Measurements from ENCODE around the gene CTNNA3.

Gene CTNNA3

DNA sequence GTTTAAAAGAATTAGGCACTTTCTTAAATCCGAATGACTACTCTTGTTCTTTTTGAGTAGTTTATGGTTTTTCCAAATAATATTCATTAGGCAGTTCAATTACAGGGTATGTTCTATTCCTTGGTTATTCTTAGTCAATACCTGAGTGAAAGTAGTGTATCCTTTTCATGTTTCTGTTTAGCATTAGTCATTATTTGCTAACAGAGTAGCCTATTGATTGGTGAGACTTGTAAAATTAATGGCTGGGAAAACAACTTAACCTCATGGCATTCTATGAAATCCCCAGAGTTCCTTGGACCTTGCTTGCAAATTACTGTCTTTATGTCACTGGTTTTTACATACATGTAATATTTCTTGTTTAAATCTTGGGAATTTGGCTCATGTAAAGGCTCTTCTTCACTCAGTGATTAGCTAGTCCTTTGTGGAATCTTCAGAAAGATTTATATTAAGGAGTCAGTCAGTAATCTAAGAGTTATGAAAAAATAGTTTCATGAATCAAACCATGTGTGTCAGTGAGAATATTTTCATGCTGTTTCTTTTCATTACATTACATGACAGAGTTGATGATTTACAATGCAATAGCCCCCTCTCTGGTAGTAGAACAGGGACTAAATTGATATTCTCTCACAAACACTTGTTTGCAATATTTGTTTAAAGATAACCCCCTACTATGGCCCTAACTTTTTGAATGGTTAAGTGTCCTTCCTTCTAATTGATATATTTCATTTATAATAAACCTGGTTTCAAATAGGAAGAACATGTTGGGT is 851.6 kb downstream of the CTNNA3 start:
- ATAC-seq, result no peak

DNA sequence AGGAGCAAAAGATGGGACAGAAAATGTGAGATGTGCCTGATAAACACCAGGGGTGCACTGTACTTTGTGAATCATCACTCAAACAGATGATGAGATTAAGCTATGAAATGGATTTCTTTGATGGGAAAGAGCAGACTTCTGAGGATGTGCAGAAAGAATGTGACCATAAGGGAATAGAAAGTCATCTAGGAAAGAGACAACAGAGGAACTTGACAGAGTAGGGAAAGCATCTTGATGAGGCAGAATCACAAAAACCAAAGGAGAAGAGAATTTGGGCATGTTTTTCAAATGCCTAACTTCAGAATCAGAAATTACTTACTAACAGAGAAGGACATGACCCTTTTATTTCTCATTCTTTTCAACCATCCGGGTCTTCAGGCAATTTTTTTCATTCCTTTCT is 852.6 kb downstream of the CTNNA3 start:
- no peak for ATAC-seq

DNA sequence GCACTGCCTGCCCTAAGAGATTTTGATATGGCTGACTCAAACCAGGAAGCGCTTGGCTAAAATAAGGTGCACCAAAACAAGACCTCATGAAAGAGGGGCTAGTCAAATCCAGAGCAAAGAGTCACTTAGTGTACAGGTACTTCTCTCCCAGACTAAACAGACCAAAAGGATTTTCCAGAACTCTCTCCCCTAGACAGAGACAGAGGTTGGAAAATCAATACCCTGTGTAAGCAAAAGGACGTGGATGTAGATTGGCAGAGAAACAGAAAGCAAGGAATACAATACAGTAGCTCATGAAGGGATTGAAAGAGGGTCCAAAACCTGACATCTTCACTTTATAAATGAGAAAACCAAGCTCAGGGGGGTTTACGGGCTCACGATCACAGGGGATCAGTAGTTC is 853.1 kb downstream of the CTNNA3 start:
- no peak for ATAC-seq

DNA sequence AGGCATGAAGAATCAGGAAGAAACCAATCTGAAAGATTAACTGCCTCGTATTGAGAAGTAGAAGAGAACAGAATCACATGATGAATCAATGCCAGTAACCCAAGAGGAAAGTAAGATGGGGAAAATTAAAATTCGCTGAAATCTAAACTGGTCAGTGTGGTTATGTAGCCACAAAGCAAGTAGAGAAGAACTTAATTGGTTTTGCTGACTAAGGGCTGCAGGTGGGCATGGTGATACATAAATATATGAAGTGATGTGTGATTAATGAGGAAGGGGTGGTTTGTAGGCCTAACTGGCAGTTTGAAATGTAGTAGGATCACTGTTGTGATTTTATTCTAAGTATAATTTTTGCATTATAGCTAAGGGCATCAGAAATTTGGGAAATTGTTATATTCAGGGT is 853.6 kb downstream of the CTNNA3 start:
- no peak for ATAC-seq

DNA sequence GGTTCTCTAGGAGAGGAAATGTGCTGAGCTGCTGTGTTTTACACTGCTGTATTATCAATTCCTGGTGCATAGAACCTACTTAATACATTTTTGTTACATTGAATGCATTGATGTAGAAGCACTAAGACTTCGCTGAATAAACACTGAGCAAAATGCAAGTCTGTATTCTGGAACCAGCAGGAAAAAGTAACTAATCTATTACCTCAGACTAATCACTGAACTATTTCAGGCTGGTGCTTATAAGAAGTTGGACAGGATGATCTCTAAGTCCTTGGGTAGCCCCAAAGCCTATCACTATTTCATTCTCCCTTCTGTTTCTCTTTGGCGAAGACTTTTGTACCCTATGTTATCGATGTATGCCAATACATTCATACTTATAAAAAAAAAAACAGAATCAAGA is 857.3 kb downstream of the CTNNA3 start:
- no peak for ATAC-seq

DNA sequence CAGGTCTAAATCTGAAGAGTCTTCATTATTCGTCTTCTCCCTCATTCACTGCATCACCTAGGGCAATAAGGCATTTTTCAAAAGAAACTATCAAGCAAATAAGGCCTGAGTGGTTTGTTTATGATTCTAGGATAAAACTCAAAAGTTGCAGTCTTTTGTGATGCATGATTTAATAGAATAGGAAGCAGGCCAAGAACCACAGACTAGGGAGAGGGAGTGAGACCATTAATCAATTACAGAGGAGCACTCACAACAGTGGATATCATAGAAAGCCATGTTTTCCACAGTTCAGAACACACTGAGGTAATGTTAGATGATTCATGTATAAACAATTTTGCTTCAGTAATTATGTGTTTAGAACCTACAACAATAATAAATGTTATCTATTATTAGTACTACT is 858.0 kb downstream of the CTNNA3 start:
- ATAC-seq, result no peak

DNA sequence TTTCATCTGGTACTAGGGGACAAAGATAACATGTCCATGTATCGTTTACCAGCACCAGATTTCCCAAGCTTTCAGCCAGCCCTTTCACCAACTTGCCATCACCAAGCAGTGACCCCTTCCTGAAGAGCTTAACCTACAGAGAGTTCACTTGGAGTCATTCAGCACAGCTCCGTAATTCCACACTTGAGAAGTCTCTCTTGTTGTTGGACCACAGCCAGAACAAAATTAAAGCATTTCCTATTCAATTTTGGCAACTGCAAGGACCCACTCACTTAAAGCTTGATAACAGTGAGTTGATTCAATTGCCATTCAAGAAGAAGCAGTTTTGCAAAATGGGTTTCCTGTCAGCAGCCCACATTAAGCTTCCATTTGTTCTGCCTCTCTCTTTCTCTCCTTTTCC is 858.7 kb downstream of the CTNNA3 start:
- no peak for ATAC-seq

DNA sequence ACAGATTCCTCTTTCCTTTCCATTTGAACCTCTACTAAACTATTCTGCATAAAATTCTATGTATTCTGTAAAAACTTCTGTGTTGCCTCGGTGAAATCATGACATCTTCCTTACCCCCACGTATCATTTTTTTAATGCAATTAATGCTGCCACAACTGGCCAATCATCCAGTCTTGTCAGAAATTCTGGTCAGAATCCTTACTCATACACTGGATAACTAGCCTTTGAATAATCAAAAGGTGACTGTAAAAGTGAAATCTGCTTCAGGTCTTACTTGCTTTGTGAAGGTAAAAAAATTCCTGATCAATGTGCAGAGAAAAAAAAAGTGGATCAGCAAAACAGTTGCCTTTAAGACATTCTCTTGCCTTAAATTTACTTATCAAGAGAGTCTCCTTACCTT is 859.2 kb downstream of the CTNNA3 start:
- no peak for ATAC-seq

DNA sequence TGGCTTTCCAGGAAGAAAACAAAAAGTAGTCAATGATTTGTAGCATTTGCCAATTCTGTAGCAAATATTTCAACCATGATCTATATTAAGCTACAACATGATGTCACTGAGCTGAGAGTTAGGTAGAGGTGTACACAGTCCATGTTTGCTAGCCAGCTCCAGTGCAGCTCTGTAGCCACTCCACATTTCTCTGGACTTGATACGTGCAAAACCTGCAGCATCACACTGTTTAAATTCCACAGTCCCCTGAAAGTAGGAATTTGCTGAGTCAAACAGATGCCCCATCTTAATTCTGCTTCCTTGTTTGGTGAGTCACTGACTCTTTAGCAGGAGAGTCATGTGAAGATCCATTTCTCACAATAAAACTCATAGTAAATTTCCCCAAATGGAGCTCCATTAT is 859.9 kb downstream of the CTNNA3 start:
- no peak for ATAC-seq

DNA sequence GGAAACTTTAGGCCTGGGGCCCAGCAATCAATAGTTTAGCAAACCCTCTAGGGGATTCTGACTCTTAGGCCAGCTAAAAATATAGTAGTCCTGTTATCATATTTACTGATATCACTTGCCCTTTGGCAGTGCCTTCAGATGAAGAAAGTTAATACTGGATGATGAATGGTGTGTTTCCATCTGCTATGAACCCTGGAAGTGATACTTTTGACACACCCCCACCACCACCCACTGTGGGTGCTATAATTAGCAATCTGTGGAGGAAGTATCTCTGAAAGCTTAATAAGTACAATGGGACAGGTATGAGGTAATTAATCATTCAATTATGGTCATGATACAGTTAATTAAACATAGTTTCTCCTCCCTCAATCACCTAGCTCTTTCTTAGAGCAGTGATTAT is 860.6 kb downstream of the CTNNA3 start:
- ATAC-seq, result no peak

DNA sequence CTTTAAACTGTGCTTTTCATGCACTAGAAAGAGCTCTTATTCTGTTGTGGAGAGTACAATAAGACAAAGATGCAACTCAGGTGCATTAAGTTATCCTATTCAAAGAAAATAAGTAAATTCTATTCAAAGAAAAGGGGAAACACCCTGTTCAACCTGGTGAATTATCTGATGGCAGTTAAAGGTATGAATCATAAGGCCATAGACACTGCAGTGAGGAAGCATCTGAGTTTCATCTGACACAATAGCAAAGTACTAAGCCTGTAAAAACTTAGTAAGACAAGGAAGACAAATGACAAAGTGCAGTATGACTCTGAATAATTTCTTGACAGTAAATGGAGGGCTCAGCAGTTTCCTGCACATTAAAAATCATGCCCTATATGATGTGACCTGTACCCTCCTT is 861.2 kb downstream of the CTNNA3 start:
- ATAC-seq, result no peak

DNA sequence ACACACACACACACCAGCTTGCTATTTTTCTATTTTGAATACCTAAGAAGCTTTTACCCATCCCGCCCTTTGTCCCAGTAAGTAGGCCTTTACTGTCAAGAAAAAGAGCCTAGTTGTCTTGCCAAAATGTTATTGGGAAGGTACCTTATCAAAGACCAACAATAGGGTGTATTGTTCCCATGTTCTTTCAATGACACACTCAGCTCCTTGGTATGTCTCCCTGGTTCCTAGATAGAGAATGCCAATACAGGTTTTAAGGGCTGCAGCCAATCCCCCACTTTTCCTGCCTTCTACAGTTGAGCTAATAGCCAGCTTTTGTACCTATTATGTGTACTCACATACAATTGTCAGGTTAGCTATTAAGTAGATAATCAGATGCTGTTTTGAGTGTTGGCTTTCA is 862.1 kb downstream of the CTNNA3 start:
- no peak for ATAC-seq

DNA sequence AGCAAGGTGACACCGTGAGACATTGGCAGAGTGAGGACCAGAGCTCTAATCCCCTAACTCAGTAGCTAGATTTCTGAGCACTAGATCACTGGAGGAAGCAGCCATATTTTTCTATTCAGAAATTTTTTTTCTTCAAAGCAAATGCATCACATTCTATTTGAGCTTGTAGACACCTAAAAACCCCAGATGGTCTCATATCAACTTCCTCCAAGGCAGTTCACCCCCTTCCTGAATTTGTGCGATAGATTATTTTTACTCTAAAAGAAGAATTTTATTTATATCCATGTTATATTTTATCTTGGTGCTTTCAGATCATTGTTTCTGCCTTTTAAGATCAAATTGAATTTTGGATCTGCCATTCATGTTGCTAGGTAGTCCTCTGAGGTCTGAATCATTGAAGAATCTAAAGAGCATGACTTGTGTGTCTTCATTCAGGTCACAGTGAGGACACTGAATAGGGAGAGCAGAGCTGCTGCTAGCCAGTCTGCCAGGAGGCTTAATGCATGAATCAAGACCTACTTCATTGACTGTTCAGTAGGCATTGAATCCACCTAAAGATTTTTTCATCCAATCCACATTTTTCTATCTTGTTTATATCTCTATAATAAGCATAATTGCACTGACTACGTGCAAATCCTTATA is 863.1 kb downstream of the CTNNA3 start:
- ATAC-seq, result no peak

DNA sequence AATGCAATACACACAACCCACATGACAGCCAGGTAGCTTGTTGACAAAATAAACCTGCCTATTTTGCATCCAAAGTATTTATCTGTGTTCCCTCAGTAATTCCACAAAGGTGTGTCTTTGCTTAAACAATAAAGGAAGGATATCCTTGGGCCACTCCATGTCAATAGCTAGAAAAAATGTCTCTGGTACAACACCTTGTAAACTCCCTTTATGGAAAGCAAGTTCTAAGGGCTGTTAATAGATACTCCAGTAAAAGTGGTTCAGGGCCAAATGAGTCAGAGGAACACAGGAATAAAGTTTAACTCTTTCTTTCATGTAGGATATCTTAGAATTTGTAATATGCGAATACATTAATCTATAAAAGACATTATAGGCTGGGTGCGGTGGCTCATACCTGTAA is 867.0 kb downstream of the CTNNA3 start:
- ATAC-seq, result no peak

DNA sequence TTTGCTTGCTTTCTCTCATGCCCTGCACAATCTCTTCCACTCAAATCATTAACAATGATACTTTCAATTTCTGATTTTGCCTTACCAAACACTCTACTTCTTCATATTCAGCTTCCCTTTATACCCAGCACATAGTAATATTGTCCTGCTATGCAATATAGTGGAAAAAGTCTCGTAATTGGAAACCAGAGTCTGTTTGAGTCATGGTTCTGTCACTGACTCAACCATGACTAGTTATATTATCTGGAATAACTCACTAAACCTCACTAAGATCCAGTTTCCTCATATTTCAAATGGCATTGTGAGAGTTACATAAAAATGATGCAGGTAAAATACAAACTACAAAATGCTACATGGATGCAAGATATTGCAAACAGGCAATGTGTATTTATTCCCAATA is 868.6 kb downstream of the CTNNA3 start:
- ATAC-seq, result no peak

DNA sequence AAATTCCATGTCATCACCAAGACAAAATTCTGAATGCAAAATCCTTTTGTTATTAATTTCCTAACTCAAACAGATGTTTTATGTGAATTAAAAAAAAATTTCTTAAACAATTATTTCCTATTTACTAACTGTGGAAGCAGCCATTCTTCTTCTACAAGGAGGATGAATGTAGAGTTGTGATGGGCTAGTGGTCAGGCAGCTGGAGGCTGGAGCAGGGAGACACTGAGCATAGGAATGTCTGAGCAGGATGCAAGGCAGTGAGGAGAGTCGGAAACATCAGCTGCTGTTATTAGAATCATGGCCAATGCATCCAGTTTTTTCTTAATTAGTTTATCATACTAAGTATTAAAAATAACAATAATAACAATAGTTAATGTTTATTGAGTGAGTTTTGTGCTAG is 872.7 kb downstream of the CTNNA3 start:
- ATAC-seq, result no peak

DNA sequence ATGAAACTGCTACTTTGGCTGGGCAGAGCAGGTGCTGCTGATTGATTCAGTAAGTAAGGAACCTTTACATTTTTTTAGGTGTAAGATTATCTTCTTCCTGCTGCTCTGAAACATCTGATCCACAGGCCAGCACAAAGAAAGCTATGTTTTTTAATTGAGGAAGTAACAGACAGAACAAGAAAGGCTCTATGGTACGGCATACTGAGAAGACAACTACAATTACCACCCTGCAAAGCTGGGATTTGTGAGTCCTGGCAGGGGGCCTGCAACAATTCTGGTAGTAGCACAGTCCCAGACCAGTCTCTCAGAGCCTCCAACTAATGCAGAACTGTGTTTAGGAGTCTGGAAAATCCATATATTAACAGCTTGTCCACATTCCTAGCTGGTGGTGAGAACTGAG is 873.2 kb downstream of the CTNNA3 start:
- no peak for ATAC-seq

DNA sequence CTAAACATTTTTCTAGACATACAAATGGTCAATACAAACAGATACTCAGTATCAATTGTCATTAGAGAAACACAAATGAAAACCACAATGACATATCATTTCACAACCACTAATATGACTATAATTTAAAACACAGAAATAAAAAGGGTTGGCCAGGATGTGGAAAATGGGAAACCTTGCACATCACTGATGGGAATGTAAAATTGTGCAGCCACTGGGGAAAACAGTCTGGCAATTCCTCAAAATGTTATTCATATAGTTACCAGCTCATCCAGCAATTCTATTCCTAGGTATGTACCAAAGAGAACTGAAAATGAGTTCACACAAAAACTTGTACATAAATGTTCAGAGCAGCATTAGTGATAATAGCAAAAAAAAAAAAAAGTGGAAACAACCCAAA is 876.3 kb downstream of the CTNNA3 start:
- ATAC-seq, result no peak

DNA sequence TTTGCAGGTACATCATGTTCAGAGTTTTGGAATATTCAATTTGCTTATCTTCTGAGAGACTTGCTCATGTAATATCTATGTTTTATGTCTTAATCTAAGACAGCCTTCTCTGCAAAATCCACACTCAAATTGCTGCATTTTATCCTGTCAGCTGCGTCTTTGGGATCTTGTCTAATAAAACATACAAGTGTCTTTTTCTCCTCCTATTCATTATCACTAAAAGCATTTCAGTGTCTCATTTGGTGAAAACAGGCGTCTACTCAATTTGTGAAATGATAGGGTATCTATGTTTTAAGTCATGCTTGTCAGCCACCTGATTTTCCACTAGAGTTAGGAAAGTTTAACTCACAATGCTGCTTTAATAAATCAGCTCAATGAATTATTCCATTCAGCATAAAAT is 882.9 kb downstream of the CTNNA3 start:
- no peak for ATAC-seq

DNA sequence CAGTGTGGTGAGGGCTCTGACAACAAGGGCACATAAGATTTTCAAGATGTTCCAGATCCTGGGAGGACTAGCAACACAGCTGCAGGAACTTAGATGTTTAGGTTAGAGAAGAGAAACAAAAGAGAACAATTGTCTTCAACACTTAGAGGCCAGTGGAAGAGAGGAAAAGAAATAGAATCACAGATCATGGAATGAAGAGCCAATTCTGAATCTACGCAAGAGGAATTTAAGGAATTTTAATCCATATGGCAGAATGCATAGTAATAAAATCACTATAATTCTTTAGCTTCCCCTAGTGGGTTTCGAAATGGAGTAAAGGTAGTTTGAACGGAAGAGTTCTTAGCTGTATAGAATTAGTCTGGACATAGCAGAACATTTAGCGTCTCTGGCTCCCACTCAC is 884.8 kb downstream of the CTNNA3 start:
- no peak for ATAC-seq

DNA sequence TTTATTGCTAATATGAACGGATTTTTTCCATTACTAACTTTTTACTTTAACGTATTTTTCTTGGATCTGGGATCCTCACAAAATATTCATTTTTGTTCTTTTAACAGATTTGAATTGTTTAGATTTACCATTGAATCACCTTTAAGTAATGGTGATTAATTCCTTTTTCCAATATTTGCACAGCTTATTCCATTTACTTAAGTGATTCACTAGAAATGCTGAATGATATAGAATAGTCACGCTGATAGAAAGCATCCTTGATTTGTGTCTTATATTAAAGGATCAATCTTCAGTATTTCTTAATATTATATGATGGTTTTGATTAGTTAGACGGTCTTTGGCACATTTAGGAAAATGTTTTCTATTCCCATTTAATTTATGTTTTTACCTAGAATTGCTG is 886.6 kb downstream of the CTNNA3 start:
- ATAC-seq, result no peak

DNA sequence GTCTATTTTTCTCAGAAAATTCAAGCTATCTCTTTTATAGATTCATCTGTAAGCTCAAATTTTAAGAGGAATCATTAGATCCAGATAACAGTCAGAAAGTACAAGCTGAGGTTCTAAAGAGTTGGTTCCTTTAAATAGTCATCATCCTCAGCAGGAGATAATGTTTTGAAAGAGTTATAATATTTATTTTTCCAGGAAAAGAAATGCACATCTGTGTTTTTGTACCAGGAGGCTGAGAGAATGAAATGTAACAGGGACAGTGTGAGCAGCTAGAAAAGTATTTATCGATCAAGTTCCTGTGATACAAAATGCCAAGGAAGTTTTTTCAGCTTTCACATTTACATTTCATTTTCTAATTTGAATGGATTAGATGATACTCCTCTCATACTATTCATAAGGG is 890.4 kb downstream of the CTNNA3 start:
- ATAC-seq, result no peak

DNA sequence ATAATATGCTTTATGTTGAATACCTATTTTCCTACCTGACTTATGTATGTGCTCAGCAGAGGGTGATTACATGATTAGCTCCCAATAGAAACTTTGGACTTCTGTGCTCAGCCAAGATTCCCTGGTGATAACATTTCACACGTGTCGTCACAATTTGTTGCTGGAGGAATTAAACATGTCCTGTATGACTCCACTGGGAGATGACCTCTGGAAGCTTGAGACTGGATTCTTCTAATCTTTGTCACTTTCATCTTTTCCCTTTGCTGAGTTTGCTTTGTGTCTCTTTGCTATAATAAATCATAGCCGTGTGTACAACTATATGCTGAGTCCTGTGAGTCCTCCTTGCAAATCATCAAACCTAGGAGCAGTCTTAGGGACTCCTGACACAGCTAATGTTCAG is 891.0 kb downstream of the CTNNA3 start:
- ATAC-seq, result no peak

DNA sequence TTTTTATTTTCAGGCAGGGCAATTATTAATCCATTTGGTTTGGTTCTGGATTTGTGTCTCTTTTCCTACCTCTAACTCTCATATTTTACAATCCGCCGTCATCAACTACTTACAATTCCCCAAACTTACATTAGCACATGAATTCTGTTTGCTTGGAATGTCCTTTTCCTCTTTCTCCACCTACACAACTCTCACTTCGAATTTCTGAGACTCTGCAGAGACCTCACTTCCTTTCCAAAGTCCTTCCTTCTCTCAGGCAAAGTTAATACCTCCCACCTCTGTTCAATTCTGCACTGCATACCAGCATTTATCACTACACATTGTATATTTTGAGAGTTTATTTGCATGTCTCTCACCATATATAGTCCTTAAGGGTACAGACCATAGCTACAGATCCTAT is 892.8 kb downstream of the CTNNA3 start:
- no peak for ATAC-seq

DNA sequence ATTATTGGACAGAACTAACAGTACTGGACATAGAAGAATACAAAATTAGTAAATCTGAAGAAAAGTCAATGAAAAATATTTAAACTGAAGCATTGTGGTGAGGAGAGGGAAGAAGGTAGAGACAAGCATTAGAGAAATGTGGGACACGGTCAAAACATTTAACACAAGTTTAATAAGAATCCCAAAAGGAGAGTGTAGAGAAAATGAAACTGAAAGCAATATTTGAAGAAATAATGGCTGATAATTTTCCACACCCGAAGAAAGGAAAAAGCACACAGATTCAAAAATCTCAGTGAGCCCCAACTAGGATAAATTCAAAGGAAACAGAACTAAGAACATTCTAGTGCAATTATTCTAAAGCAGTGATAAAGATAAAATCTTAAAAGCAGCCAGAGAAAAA is 896.5 kb downstream of the CTNNA3 start:
- ATAC-seq, result no peak
